Measurements from ENCODE around the gene PQBP1.
"Not testable (repeated sequence)": the region's sequence is repeated elsewhere in the genome, so short reads cannot be mapped to it uniquely, and the experiment has no call there.

The PQBP1 gene, protein sequence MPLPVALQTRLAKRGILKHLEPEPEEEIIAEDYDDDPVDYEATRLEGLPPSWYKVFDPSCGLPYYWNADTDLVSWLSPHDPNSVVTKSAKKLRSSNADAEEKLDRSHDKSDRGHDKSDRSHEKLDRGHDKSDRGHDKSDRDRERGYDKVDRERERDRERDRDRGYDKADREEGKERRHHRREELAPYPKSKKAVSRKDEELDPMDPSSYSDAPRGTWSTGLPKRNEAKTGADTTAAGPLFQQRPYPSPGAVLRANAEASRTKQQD

DNA sequence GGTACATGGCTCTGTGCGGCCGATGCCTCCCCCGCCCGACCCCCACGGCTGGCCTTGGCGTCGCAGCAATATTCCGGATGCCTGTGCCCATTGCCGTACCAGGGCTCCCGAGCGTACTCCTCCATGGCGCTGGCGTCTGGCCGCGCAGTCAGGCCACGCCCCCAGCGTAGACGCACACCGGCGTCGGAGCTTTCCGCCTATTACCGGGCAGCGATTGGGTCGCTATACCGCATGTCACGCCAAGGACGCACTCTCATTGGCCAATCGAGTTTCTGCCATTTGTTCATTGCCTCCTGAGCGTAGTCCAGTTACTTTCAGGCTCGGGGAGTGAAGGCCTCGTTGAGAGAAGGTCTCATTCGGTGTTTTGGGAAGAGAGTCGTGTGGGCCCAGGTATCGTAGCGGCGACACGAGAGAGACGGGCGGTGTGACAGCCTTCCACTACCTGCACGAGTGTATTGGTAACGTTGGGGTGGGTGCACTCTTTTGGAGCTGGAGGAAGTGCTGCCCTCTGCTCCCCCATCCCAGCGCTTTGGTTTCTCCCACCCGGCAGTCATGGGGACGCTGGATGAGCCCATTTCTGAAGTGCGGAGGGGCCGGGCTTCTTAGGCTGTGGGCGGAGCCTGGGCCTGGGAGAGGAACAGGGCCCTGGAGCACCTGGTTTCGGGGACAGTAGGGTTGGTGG, at the start of gene PQBP1, which contains the start of gene TIMM17B:
PQBP1 (plus strand) TSS at position 306 of the 682 bp plus-strand sequence. CDS start 580 bp downstream, outside the sequence.
TIMM17B (minus strand) TSS at position 144 of the 682 bp plus-strand sequence; CDS start at position 125, 19 bp downstream.
- peak; percentile 92 to 95 for ATAC-seq

DNA sequence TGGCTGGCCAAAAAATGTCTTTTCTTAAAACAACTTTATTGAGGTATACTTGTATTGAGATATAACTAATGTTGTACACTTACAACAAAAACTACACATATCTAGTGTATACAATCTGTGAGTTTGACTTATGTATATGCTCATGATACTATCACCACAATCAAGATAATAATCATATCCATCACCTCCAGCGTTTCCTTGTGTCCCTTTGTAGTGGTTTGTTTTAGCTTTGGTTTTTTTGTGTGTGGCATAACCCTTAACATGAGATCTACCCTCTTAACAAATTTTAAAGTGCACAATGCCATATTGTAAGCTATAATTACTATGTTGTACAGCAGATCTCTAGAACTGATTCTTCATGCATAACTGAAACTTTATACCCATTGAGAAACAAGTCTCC, 48.9 kb upstream of the PQBP1 start:
- no peak for ATAC-seq

DNA sequence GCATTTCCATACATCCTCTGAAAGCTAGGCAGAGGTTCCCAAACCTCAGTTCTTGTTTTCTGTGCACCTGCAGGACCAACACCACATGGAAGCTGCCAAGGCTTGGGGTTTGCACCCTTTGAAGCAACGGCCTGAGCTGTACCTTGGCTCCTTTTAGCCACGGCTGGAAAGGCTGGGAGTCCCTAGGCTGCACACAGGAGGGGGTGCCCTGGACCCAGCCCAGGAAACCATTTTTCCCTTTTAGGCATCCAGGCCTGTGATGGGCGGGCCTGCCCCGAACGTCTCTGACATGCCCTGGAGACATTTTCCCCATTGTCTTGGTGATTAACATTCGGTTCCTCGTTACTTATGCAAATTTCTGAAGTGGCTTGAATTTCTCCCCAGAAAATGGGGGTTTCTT, 44.9 kb upstream of the PQBP1 start:
- no peak for ATAC-seq

DNA sequence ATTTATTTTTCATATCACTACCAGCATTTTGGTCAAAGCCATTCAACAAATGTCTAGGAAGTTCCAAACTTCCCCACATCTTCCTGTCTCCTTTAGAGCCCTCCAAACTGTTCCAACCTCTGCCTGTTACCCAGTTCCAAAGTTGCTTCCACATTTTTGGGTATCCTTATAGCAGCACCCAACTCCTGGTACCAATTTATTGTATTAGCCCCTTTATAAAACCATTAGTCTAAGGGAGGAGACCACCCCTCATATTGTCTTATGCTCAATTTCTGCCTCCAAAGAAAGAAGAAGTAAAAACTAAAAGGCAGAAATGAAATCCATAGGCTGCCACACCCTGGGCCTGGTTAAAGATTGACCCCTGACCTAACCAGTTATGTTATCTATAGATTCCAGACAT, 44.2 kb upstream of the PQBP1 start:
- ATAC-seq: not testable (repeated sequence)

DNA sequence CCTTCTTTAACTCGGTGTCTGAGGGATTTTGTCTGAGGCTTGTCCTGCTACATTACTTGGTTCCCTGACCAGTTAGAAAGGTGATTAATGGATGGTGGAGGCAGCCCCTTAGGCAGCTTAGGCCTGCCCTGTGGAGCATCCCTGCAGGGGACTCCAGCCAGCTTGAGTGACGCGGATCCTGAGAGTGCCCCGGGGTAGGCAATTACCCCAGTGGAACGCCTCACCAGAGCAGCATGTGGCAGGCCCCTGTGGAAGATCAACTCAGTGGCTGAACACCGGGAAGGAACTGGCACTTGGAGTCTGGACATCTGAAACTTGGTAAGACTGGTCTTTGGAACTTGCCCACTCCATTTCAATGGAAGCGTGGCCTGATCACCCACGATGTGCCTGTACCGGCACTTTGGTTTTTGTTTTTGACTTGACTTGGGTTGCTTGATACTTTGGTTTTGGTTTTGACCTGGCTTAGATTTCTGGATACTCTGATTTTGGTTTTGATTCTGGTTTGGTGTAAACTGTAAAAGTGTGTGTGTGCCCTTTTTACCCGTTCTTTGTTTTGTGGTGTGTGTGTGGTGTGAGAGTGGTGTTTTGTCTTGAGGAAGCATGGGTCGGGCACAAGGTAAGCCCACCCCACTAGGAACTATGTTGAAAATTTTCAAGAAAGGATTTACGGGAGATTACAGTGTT, 43.5 kb upstream of the PQBP1 start:
- ATAC-seq: not testable (repeated sequence)

DNA sequence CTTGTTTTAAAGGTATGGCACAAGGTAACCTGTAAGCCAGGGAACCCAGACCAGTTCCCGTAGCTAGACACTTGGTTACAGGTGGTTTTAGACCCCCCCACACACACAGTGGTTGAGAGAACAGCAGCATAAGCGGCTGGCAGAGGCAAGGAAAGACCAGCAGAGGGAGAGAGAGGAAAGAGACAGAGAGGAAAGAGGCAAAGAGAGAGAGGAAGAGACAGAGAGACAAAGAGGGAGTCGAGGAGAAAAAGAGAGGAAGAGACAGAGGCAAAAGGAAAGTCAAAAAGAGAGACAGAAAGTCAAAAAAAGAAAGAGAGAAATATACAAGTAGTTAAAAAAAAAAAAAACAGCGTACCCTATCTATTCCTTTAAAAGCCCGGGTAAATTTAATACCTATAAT, 42.8 kb upstream of the PQBP1 start:
- ATAC-seq: no peak

DNA sequence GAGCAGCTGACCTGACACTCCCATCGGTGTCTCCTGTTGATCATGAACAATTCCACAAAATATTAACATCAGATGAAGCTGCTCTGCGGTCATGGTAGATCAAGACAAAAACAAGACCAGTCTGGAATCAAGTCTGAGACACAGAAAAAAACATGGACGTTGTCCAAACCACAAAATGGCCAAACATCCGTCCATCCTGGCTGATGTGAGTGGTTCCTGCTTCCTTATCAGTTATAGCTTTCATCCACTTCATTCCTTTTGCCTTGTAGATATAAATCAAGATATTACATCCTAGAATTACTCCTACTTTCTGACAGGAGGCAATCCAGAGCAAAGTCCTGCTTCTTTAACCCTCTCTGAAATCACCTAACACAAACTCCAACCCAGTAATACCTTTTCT, 33.5 kb upstream of the PQBP1 start:
- no peak for ATAC-seq

DNA sequence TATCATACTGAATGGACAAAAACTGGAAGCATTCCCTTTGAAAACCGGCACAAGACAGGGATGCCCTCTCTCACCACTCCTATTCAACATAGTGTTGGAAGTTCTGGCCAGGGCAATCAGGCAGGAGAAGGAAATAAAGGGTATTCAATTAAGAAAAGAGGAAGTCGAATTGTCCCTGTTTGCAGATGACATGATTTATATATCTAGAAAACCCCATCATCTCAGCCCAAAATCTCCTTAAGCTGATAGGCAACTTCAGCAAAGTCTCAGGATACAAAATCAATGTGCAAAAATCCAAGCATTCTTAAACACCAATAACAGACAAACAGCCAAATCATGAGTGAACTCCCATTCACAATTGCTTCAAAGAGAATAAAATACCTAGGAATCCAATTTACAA, 25.7 kb upstream of the PQBP1 start:
- not testable (repeated sequence) for ATAC-seq

DNA sequence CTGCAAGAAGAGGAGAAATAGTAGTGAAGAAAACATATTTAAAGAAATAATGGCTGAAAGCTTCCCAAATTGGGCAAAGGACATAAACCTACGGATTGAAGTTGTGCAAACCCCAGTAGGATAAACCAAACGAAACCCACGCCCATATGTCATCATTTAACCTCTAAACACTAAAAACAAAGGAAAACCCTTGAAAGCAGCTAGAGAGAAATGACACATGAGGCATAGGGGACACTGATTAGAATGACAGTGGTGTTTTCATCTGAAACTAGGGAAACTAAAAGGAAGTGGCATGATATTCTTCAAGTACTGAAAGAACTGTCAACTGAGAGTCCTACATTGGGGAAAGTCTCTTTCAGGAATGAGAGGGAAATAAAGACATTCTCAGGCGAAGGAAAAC, 20.8 kb upstream of the PQBP1 start:
- not testable (repeated sequence) for ATAC-seq

DNA sequence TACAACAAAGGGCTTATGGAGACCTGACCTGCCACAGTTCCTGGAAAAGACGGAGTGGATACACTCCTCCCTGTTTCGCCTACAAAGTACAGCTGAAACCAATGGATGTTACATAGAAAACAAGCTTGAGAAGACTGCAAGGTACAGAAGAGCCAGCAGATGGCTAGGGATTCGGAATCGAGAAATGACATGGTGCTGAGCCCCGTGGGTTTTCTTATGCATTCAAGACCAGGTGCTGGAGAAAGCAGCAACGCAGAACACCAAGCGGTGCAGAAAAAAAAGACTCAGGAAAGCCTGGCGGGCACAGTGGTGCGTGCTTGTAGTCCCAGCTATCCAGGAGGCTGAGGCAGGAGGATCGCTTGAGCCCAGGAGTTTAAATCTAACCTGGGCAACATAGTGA, 14.0 kb upstream of the PQBP1 start:
- no peak for ATAC-seq

DNA sequence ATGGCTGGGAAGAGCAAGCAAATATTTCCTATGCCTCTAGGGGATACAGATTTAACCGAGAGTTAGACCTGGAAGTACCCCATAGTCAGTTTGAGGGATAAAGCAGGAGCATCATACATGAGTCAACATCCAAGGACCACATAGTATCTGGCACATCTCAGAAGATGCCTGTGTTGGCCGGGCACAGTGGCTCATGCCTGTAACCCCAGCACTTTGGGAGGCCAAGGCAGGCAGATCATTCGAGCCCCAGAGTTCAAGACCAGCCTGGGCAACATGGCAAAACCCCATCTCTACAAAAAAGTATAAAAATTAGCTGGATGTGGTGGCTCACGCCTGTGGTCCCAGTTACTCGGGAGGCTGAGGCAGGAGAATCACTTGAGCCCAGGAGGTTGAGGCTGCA, 11.1 kb upstream of the PQBP1 start:
- not testable (repeated sequence) for ATAC-seq

DNA sequence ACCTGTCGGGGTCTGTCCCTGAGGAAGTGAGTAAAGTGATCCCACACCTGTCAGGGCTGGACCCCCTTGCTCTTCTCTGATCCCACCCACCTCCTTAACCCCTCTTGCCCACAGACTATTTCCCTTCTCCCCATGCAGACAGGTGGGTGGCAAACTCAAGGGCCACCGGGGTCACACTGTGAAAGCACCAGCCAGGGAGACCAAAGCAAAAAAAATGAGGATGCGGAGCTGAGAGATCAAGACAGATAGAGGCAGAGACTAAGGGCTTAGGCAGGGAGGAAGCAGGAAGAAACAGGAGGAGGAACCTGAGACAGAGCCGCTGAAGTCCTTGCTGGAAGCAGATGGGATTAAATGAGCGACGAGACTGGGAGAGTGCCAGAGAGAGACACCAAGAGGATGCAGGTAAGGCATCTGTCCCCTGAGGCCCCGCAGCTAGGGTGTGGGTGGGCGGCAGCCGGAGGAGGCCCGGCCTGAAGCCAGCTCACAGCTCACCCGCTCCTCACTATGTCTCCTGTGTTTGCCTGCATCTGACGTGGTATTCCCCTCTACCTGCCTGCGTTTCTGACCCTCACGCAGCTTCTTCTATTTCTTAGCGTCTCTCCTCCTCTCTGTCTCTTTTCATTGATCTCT, 7.3 kb upstream of the PQBP1 start:
- ATAC-seq: no peak

DNA sequence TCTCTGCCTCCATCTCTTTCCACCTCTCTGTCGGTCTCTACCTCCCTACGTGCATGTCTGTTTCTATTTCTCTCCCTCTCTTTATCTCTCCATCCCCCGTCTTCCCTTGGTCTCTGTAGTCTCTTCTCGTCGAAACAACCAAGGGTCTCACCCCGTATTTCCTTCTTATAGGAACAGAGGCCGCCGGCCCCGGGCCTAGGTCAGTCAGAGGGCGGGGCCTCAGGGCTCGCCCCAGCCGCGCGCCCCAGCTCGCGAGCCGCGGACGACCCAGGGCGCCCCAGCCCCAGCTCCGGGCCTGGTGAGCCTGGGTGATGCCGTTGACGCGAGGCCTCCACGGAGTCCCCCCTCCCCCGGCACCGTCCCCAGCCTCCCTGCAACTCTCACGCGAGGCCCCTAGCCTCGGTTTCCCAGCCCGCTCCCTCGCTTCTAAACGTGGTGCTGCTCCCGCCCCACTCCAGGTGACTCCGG, 6.8 kb upstream of the PQBP1 start:
- ATAC-seq: peak; percentile 23 to 33

DNA sequence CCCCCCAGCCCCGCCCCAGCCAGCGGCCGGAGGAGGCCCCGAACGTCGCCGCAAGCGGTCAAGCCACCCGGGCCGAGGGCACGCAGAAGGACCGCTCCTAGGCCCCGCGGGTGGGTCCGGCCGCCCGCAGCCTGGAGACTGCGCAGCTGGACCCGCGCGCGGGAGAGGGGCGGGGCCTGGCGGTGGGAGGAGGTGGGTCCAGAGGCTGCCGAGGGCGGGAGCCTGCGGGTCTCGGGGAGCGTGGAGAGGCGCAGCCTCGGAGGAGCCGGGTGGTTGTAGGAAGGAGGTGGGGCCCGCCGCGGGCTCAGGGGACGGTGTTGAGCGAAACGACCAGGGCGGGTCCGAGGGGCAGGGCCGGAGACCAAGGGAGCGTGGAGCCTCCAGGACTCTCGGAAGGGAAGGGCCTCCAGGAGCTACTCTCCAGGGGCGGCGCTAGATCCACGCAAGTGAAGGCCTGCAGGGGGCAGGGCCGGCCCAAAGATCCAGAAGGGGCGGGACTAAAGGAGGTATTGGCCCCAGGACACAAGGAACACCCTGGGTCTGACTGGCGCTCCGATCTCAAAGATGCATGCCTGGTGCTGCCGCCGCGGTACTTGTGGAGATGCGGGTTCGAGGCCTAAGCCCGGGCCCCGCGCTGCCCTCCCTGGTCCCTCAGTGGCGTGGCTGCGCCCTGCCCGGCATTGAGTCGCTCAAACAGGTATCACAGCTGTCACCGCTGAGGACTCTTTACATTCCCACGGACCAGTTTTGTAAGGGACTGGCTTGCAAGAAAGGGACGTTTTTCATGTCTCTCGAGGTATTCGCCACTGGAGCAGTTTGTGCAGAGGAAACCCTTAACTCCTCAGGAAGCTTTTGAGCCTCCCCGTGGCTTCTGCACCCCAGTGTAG, 6.1 kb upstream of the PQBP1 start:
- peak; percentile 89 to 90 for ATAC-seq

DNA sequence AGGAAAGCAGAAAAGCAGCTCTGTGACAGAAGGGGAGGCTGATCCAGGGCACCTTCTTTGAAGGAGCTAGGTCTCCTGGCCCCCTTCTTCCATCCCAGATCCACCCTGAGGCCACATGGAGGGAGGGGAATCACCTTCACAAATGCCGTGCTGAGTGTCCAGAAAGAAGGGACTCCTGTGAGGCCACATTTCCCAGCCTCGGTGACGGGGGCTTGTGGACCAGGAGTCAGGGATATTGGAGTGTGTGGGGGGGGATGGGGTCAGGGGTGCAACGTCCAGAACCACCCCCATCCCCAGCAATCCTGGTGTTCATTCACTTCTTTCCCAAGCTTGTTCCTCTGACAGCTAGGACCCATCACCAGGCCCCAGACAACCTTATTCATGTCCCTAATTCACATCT, 4.8 kb upstream of the PQBP1 start:
- no peak for ATAC-seq

DNA sequence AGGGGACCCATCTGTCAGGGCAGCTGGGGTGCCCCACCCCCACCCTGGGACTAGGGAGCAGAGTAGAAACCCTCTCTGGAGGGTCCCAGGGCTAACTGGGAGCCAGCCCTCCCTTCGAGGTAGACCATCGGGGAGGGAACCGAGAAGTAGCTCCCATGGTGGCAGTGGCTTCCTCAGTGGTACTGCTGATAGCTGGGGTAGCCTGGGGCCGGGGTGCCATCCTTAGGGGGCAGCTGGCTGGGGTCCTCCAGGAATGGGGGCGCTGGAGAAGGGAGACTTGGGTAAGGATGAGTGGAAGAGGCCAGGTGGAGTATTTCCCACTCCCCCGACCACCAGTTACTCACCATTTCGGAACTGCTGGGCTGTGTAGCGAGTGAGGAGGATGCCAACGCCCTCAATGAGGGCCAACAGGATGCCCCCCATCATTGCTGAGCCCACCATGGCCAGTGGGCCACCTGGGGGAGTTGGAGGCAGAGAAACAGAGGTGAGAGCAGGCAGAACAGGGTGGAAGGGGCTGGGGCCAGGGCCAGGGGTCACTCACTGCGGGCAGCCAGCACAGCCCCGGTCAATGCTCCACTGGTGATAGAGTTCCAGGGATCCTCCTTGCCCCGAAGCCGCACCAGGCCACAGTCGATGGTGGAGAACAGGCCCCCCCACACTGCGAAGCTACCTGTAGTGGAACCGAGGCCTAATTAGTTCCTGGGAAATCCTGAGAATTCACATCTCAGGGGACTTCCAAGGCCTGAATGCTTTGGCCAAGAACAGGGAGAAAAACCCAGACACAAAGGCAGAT, 4.0 kb upstream of the PQBP1 start:
- ATAC-seq: no peak

DNA sequence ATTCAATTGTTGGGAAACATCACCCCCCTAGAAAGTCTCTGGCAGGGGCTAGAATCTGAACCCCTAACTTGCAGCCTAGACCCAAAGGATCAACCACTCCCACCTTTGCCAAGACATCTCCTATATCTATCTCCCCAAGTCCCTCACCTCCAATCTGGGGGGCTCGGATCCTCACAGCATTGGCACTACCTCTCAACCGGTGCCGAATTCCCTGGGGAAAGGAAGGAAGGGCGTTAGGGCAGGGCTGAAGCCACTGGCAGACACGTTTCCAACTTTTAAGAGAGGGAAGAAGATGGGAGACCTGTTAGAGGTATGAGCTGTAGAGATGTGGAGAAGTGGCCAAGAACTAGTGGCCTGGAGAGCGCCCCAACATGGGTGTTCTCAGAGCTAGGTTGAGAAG, 2.8 kb upstream of the PQBP1 start:
- no peak for ATAC-seq

DNA sequence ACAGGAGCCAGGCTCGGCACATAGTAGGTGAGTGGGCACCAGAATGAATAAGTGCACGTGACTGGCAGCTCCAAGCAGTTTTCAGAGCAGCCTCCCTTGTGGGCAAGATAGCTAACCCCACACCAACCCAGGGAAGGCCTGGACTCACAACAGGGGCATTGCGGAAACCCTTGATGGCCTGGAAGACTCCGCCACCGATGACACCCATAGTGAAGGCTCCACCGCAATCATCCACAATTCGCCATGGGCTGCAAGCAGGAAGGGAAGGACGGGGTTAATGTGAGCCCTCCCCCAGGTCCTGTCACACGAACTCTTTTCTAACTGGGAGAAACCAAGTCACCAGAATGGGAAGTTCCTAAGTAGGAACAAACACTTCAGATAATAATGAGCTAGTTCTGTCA, 1.1 kb upstream of the PQBP1 start:
- ATAC-seq: no peak

DNA sequence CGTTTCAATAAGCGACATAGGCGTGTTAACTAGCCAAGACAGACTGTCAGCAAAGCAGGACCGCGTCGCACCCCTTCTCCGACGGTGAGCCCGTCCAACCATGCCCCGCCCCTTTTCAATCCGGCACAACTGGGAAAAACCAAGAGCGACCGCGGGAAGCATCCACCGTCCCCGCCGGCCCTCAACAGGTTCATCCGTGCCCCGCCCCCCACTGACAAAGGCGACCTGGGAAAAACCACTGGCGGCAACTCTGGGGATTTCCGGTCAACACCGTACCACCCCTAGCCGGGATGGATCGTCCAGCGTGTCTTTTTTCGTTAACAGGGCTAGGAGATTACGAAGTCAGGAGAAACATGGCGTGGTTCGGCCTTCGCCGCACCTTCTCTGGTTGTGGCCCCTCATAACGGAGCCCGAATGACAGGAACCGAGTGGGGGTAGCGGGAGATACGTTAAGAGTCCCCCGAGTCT, 539 bp upstream of the PQBP1 start:
- ATAC-seq: peak; percentile 26 to 31

DNA sequence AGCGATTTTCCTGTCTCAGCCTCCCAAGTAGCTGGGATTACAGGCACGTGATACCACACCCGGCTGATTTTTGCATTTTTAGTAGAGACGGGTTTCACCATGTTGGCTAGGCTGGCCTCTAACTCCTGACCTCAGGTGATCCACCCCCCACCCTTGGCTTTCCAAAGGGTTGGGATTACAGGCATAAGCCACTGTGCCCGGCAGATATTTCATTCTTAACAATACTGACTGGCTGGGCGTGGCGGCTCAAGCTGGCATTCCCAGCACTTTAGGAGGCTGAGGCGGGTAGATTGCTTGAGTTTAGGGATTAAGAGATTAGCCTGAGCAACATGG, 1.3 kb downstream of the PQBP1 start:
- ATAC-seq: no peak

DNA sequence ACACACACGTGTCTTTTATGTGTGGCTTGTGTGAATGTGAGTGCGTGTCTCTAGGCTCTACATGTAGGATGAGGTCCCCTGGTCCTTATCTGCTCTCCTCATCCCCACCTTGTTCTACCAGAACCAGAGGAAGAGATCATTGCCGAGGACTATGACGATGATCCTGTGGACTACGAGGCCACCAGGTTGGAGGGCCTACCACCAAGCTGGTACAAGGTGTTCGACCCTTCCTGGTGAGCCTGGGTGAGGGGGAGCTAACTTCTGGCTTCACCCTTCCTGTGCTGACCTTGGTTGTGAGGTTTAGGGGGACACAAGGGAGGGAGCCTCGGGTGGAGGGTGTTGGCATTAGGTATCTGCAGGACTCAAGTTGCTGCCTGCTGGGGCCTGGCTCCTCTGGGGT, 3.3 kb downstream of the PQBP1 start:
- ATAC-seq: no peak

All from activated CD4-positive, CD25-positive, alpha-beta regulatory T cell treated with anti-CD3 and anti-CD28 coated beads, Interleukin-2, amount 50 U/mL, for 24 hours (primary cell).